ENCODE measurements around the gene CMPK1. TPM values are rescaled to one million over a fixed set of nuclear protein-coding genes. Genes with fewer than 3 reads are reported as not detected.
A peak's percentile ranks its signal among the peaks of the same experiment; 100 is the strongest.

The CMPK1 gene
- total RNA-seq, 1 experiment from 2014 or later = 28.7 TPM

- H2BK20ac ChIP-seq (ENCODE audit: low read depth, low read length, poor library complexity, severe bottlenecking) = no peak overlapping the region
- H3K56ac ChIP-seq (ENCODE audit: insufficient read length, low read depth, low read length) = no peak overlapping the region
- H3K9ac ChIP-seq (ENCODE audit: extremely low read depth, insufficient read length, low read length) = no peak overlapping the region
- H4K5ac ChIP-seq (ENCODE audit: insufficient read length, low read depth, low read length) = no peak overlapping the region
- H3K18ac ChIP-seq (ENCODE audit: insufficient read length, low read depth, low read length) = no peak overlapping the region
- H2BK120ac ChIP-seq (ENCODE audit: low read depth, low read length, poor library complexity, severe bottlenecking) = no peak overlapping the region
- TF ChIP-seq, protein P1, sequence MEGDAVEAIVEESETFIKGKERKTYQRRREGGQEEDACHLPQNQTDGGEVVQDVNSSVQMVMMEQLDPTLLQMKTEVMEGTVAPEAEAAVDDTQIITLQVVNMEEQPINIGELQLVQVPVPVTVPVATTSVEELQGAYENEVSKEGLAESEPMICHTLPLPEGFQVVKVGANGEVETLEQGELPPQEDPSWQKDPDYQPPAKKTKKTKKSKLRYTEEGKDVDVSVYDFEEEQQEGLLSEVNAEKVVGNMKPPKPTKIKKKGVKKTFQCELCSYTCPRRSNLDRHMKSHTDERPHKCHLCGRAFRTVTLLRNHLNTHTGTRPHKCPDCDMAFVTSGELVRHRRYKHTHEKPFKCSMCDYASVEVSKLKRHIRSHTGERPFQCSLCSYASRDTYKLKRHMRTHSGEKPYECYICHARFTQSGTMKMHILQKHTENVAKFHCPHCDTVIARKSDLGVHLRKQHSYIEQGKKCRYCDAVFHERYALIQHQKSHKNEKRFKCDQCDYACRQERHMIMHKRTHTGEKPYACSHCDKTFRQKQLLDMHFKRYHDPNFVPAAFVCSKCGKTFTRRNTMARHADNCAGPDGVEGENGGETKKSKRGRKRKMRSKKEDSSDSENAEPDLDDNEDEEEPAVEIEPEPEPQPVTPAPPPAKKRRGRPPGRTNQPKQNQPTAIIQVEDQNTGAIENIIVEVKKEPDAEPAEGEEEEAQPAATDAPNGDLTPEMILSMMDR (conservative IDR thresholded peaks at IDR 0.05) = peak; percentile 95
- no peak overlapping the region for H4K8ac ChIP-seq (replicated peaks; ENCODE audit: insufficient read length, low read depth, low read length)
- no peaks in the 10 kb centered on the region for H3K79me1 ChIP-seq (ENCODE audit: insufficient read depth, low read depth, low read length, poor library complexity, severe bottlenecking)
- H4K20me1 ChIP-seq (ENCODE audit: control insufficient read depth, insufficient read depth, insufficient read length) = no peaks in the 10 kb centered on the region
- no peak overlapping the region for H4K91ac ChIP-seq (ENCODE audit: insufficient read length, low read depth, low read length)
- H3K14ac ChIP-seq (ENCODE audit: insufficient read depth, low read length) = no peak overlapping the region
- peaks cover 0 to 3% of the 10 kb centered on the region in 2 experiments; a peak in 1 of 5 replicates for H3K9me3 Mint-ChIP-seq
- H3K23me2 ChIP-seq (ENCODE audit: insufficient read length, low read depth, low read length, poor library complexity, severe bottlenecking) = no peaks in the 10 kb centered on the region
- WGBS (ENCODE audit: extremely low coverage, insufficient read length, low lambda C conversion rate) = no CpG with 5 or more reads among the region's 6 CpGs
- no peak overlapping the region for H2BK5ac ChIP-seq (ENCODE audit: insufficient read length, low read length)
- no peak overlapping the region for H2BK15ac ChIP-seq (ENCODE audit: low read depth, low read length)
- H3K4me1 Mint-ChIP-seq = peaks cover 10 to 12% of the 10 kb centered on the region in 2 experiments
- H3K27me3 ChIP-seq (ENCODE audit: insufficient read depth, low read length) = peaks cover 32% of the 10 kb centered on the region
- H3K27ac ChIP-seq (ENCODE audit: insufficient read length, low read depth, low read length) = no peak overlapping the region
- DNase-seq = peak; percentile 87
- no peak overlapping the region for H3K27ac Mint-ChIP-seq
- no peaks in the 10 kb centered on the region for H3K36me3 Mint-ChIP-seq (ENCODE audit: insufficient read depth in 1 of 3, low read depth in 3 of 3)
- peak overlapping the region; percentile 24 for H3K4me2 ChIP-seq (ENCODE audit: insufficient read depth, insufficient read length, low read length)
- peaks cover 97% of the 10 kb centered on the region for H3K27me3 Mint-ChIP-seq (ENCODE audit: low read depth)
- no peak overlapping the region for H3T11ph ChIP-seq (ENCODE audit: low read length)
- peak overlapping the region in 1 of 2 experiments; percentile 37; a peak in 2 of 5 replicates for H3K4me3 Mint-ChIP-seq
- H3K23ac ChIP-seq (ENCODE audit: insufficient read length, low read depth, low read length) = no peak overlapping the region
- peaks cover 1% of the 10 kb centered on the region; the same call in 1 of the 2 replicates for H3K4me1 ChIP-seq (ENCODE audit: insufficient read depth, low read length)
- no peaks in the 10 kb centered on the region for H3K79me2 ChIP-seq (ENCODE audit: insufficient read depth, low read length)
- no peak overlapping the region for H3K4ac ChIP-seq (ENCODE audit: low read depth, low read length)
- no peak overlapping the region for H2AFZ ChIP-seq (ENCODE audit: low read length)
- no peak overlapping the region for H2AK5ac ChIP-seq (ENCODE audit: insufficient read length, low read length)
- no peaks in the 10 kb centered on the region for H3K9me3 ChIP-seq (ENCODE audit: control insufficient read depth, low read depth, low read length)
- H2BK12ac ChIP-seq (ENCODE audit: insufficient read length, low read depth, low read length) = no peak overlapping the region
These were observed 90.9 kb downstream of the CMPK1 start for GRCh38 chr1:47424336-47424982.

Other genes with a start within 250 kb of the CMPK1 start
- not detected in 2 replicates for gene CYP4A22, start 196.3 kb upstream of the CMPK1 start, total RNA-seq (2021)
- not detected in 2 replicates for gene PDZK1IP1, start 143.8 kb upstream of the CMPK1 start, total RNA-seq (2021)
- 0.04 TPM in 1 of 2 replicates, not detected in the other for gene TAL1, start 101.6 kb upstream of the CMPK1 start, total RNA-seq (2021)
- gene STIL, start 19.6 kb upstream of the CMPK1 start, total RNA-seq (2021) = 26.6 and 26.9 TPM in 2 replicates
- gene FOXE3, start 82.5 kb downstream of the CMPK1 start, total RNA-seq (2021) = 0.11 and 0.15 TPM in 2 replicates
- 0.07 TPM in 1 of 2 replicates, not detected in the other for gene FOXD2, start 104.3 kb downstream of the CMPK1 start, total RNA-seq (2021)

Measured in H9 (cell line).